ENCODE data around the gene OTOGL. TPM values are rescaled to one million over a fixed set of nuclear protein-coding genes. Genes with fewer than 3 reads are reported as not detected.

The OTOGL gene
- polyA plus RNA-seq, 1 donor from 2014 or later: 0.33 TPM

GRCh38 chr12:80087486-80088213 is 11.7 kb upstream of the OTOGL start:
- Histone ChIP-seq H4K20me1 (ENCODE audit: insufficient read depth) (no peaks in the 10 kb centered on the region), H3K27ac (ENCODE audit: low read length) (no peak overlapping the region), H2AFZ (ENCODE audit: low read depth, low read length) (no peak overlapping the region), H3K9ac (ENCODE audit: low read length) (no peak overlapping the region), H3K79me2 (replicated peaks; ENCODE audit: insufficient read depth, low read length) (no peaks in the 10 kb centered on the region), H3K9me2 (ENCODE audit: insufficient read depth, low read length) (no peaks in the 10 kb centered on the region), H3K4me3 (ENCODE audit: low read length) (no peak overlapping the region), H3K4me2 (ENCODE audit: low read length) (no peak overlapping the region), H3K9me3 (ENCODE audit: low read length) (no peaks in the 10 kb centered on the region), H3K27me3 (ENCODE audit: insufficient read depth, low read depth, low read length) (no peaks in the 10 kb centered on the region), H3F3A (ENCODE audit: insufficient read depth, low read length, poor library complexity, severe bottlenecking) (no peaks in the 10 kb centered on the region), H3K36me3 (ENCODE audit: insufficient read depth, low read length) (no peaks in the 10 kb centered on the region)
- TF ChIP-seq RAD21 (conservative IDR thresholded peaks at IDR 0.05): no peak
- TF ChIP-seq TAF1 (IDR thresholded peaks at IDR 0.05; ENCODE audit: low read depth): no peak
- no peak for TF ChIP-seq MXI1 (conservative IDR thresholded peaks at IDR 0.05; ENCODE audit: poor library complexity, severe bottlenecking)
- TF ChIP-seq POLR2AphosphoS5 (IDR thresholded peaks at IDR 0.05): no peak
- no peak for TF ChIP-seq REST (IDR thresholded peaks at IDR 0.05; ENCODE audit: borderline replicate concordance)
- TF ChIP-seq SMC3 (conservative IDR thresholded peaks at IDR 0.05; ENCODE audit: poor library complexity): no peak

- no peaks in the 10 kb centered on the region for H4K20me1 ChIP-seq (ENCODE audit: insufficient read depth)
- H2AFZ ChIP-seq (ENCODE audit: low read depth, low read length): no peak overlapping the region
- H3F3A ChIP-seq (ENCODE audit: insufficient read depth, low read length, poor library complexity, severe bottlenecking): no peaks in the 10 kb centered on the region
- no peaks in the 10 kb centered on the region for H3K79me2 ChIP-seq (replicated peaks; ENCODE audit: insufficient read depth, low read length)
- H3K4me2 ChIP-seq (ENCODE audit: low read length): no peak overlapping the region
- no peaks in the 10 kb centered on the region for H3K9me2 ChIP-seq (ENCODE audit: insufficient read depth, low read length)
- H3K9ac ChIP-seq (ENCODE audit: low read length): no peak overlapping the region
- no peak overlapping the region for H3K4me3 ChIP-seq (ENCODE audit: low read length)
- no peak overlapping the region for H3K27ac ChIP-seq (ENCODE audit: low read length)
- no peaks in the 10 kb centered on the region for H3K9me3 ChIP-seq (ENCODE audit: low read length)
- H3K36me3 ChIP-seq (ENCODE audit: insufficient read depth, low read length): no peaks in the 10 kb centered on the region
- TF ChIP-seq REST (IDR thresholded peaks at IDR 0.05; ENCODE audit: borderline replicate concordance): no peak
- no peak for TF ChIP-seq TAF1 (IDR thresholded peaks at IDR 0.05; ENCODE audit: low read depth)
- no peak for TF ChIP-seq SMC3 (conservative IDR thresholded peaks at IDR 0.05; ENCODE audit: poor library complexity)
- H3K27me3 ChIP-seq (ENCODE audit: insufficient read depth, low read depth, low read length): no peaks in the 10 kb centered on the region
These were observed 1.3 kb downstream of the OTOGL start for GRCh38 chr12:80100591-80100990.

All from neural cell (in vitro differentiated cells).